DND-41 (cell line): Measurements from ENCODE around the gene RGS3.

Source experiments
- EZH2 ChIP-seq: IDR thresholded peaks from 3 replicates; pipeline ENCODE4 v1.6.1; 2012; ENCODE audit warnings: borderline replicate concordance, low read depth, mild to moderate bottlenecking, moderate library complexity, low read length, inconsistent platforms; ENCODE audit not compliant: severe bottlenecking
- TF ChIP-seq, protein P1 (sequence below): IDR thresholded peaks from 2 replicates; pipeline ENCODE4 v1.5.1; 2012; ENCODE audit warnings: borderline replicate concordance, low read length, moderate library complexity, mild to moderate bottlenecking; ENCODE audit not compliant: poor library complexity, severe bottlenecking; ENCODE audit errors: extremely low read depth

DNA sequence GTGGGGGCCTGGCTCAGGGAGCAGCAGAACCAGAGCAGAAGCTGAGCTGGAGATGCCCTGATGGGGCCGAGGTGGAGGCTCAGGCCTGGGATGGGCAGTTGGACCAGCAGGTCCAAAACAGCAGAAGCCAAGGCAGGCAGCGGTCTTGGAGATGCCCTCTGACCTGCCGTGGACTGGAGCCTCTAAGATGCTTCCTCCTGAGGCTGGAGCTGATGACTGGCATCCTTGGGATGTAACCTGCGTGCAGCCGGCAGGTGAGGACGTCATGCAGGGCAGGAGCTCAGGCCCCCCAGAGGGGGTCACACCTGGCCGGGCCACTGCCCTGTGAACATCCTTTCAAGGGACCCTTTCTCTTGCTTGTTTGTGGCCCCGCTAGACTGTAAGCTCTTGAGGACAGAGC, 162.0 kb downstream of the RGS3 start:
- TF ChIP-seq, protein P1, sequence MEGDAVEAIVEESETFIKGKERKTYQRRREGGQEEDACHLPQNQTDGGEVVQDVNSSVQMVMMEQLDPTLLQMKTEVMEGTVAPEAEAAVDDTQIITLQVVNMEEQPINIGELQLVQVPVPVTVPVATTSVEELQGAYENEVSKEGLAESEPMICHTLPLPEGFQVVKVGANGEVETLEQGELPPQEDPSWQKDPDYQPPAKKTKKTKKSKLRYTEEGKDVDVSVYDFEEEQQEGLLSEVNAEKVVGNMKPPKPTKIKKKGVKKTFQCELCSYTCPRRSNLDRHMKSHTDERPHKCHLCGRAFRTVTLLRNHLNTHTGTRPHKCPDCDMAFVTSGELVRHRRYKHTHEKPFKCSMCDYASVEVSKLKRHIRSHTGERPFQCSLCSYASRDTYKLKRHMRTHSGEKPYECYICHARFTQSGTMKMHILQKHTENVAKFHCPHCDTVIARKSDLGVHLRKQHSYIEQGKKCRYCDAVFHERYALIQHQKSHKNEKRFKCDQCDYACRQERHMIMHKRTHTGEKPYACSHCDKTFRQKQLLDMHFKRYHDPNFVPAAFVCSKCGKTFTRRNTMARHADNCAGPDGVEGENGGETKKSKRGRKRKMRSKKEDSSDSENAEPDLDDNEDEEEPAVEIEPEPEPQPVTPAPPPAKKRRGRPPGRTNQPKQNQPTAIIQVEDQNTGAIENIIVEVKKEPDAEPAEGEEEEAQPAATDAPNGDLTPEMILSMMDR: no peak
- TF ChIP-seq EZH2: no peak
